ENCODE results near the gene PDE7B.

The PDE7B gene

DNA sequence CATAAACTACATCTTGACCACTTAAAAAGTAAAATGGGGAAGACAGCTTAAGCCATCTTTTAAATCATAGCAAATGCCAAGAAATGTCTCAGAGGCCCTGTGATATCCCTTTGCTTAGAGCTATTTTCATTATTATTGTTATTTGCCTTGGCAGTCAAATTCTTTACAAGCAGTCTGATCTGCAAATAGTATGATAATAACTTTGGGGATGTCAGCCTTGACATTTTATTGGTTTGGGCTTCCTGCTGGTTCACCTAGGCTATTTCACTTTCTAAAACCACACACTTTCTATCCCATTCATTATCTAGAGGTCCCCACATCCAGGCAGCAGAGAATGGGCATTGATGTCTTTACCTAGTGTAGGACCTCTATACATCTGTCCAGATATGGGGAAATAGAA, 125.1 kb downstream of the PDE7B start:
- Histone ChIP-seq H2AFZ (ENCODE audit: low read length) (no peak overlapping the region), H3K9me3 (ENCODE audit: insufficient read depth, low read depth, low read length) (no peaks in the 10 kb centered on the region), H3F3A (ENCODE audit: low read depth) (no peaks in the 10 kb centered on the region), H3K4me2 (ENCODE audit: low read depth, low read length, poor library complexity, severe bottlenecking) (no peak overlapping the region), H3K27me3 (ENCODE audit: insufficient read depth, low read length, poor library complexity, severe bottlenecking) (no peaks in the 10 kb centered on the region), H4K20me1 (ENCODE audit: insufficient read depth, low read length, poor library complexity, severe bottlenecking) (no peaks in the 10 kb centered on the region), H3K4me1 (ENCODE audit: insufficient read depth, low read length, poor library complexity, severe bottlenecking) (no peaks in the 10 kb centered on the region), H3K4me3 (ENCODE audit: low read length, poor library complexity, severe bottlenecking) (no peak overlapping the region), H3K9me2 (replicated peaks; ENCODE audit: low read depth, low read length) (no peaks in the 10 kb centered on the region; the same call in 1 of the 2 replicates), H3K36me3 (ENCODE audit: insufficient read depth, low read length) (no peaks in the 10 kb centered on the region), H3K79me2 (ENCODE audit: insufficient read depth, low read length) (no peaks in the 10 kb centered on the region), H3K9ac (ENCODE audit: low read depth, low read length, poor library complexity, severe bottlenecking) (no peak overlapping the region)
- no peak for TF ChIP-seq EZH2phosphoT487 (IDR thresholded peaks at IDR 0.05; ENCODE audit: borderline replicate concordance)
- TF ChIP-seq, protein P1, sequence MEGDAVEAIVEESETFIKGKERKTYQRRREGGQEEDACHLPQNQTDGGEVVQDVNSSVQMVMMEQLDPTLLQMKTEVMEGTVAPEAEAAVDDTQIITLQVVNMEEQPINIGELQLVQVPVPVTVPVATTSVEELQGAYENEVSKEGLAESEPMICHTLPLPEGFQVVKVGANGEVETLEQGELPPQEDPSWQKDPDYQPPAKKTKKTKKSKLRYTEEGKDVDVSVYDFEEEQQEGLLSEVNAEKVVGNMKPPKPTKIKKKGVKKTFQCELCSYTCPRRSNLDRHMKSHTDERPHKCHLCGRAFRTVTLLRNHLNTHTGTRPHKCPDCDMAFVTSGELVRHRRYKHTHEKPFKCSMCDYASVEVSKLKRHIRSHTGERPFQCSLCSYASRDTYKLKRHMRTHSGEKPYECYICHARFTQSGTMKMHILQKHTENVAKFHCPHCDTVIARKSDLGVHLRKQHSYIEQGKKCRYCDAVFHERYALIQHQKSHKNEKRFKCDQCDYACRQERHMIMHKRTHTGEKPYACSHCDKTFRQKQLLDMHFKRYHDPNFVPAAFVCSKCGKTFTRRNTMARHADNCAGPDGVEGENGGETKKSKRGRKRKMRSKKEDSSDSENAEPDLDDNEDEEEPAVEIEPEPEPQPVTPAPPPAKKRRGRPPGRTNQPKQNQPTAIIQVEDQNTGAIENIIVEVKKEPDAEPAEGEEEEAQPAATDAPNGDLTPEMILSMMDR (conservative IDR thresholded peaks at IDR 0.05; ENCODE audit: low read length) = no peak

DNA sequence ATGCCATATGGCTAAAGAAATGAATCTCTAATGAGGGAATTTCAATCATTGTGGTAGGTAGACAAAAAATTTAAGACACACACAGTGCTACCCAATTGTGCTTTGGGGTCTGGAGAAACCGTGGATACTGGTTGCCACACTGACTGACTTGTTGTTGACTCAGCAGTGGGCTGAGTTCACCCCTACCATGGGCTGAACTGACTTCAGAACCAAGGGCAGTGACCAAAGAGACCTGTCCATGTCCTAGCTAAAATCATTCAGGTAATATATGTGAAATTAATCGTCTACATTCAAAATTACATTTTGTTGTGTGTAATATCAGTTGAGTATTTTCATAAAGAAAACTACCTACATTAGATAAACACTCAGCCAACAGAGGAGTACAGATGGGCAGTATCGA, 131.6 kb downstream of the PDE7B start:
- no peaks in the 10 kb centered on the region for H3K27me3 ChIP-seq (ENCODE audit: insufficient read depth, low read length, poor library complexity, severe bottlenecking)
- H3K4me3 ChIP-seq (ENCODE audit: low read length, poor library complexity, severe bottlenecking) = no peak overlapping the region
- H3F3A ChIP-seq (ENCODE audit: low read depth) = no peaks in the 10 kb centered on the region
- no peak for TF ChIP-seq EZH2phosphoT487 (IDR thresholded peaks at IDR 0.05; ENCODE audit: borderline replicate concordance)
- TF ChIP-seq, protein P1 (conservative IDR thresholded peaks at IDR 0.05; ENCODE audit: low read length) = no peak
- no peak overlapping the region for H2AFZ ChIP-seq (ENCODE audit: low read length)
- no peak overlapping the region for H3K9ac ChIP-seq (ENCODE audit: low read depth, low read length, poor library complexity, severe bottlenecking)
- no peaks in the 10 kb centered on the region for H4K20me1 ChIP-seq (ENCODE audit: insufficient read depth, low read length, poor library complexity, severe bottlenecking)
- no peak overlapping the region for H3K4me2 ChIP-seq (ENCODE audit: low read depth, low read length, poor library complexity, severe bottlenecking)
- H3K36me3 ChIP-seq (ENCODE audit: insufficient read depth, low read length) = no peaks in the 10 kb centered on the region
- no peaks in the 10 kb centered on the region for H3K4me1 ChIP-seq (ENCODE audit: insufficient read depth, low read length, poor library complexity, severe bottlenecking)
- H3K79me2 ChIP-seq (ENCODE audit: insufficient read depth, low read length) = no peaks in the 10 kb centered on the region
- H3K9me3 ChIP-seq (ENCODE audit: insufficient read depth, low read depth, low read length) = no peaks in the 10 kb centered on the region
- H3K9me2 ChIP-seq (replicated peaks; ENCODE audit: low read depth, low read length) = no peaks in the 10 kb centered on the region

DNA sequence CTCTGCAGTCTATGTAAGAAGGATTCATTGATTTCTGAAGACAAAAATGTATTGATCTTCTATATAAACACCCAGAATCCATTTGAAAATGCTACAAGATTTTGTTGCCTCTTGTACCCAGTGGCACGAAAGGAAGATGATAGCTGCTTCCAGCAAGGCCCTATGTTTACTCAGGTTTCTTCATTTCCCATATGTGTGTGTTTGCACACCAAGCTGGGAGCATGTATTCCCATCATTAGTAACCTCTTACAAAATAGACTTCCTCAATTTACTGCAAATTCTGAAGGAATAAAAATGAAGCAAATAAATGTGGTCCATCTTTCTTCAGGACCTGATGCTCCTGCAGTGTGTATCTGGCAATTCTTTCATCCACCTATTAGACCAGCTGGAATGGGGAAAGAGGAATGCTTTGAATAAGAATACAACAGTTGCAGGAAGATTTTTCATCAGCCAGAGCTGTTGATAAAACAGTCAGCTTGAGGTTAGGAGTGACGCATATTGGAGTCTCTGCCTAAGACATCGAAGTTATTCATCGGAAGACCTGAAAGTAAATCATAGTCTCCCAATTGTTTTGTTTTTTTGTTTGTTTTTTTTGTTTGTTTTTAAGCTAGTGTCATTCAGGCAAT, 132.3 kb downstream of the PDE7B start:
- H3K79me2 ChIP-seq (ENCODE audit: insufficient read depth, low read length) = no peaks in the 10 kb centered on the region
- no peaks in the 10 kb centered on the region for H3K4me1 ChIP-seq (ENCODE audit: insufficient read depth, low read length, poor library complexity, severe bottlenecking)
- no peak overlapping the region for H3K9ac ChIP-seq (ENCODE audit: low read depth, low read length, poor library complexity, severe bottlenecking)
- no peaks in the 10 kb centered on the region for H3K9me2 ChIP-seq (replicated peaks; ENCODE audit: low read depth, low read length)
- H3F3A ChIP-seq (ENCODE audit: low read depth) = no peaks in the 10 kb centered on the region
- no peak for TF ChIP-seq EZH2phosphoT487 (IDR thresholded peaks at IDR 0.05; ENCODE audit: borderline replicate concordance)
- TF ChIP-seq, protein P1 (conservative IDR thresholded peaks at IDR 0.05; ENCODE audit: low read length) = no peak
- H3K4me3 ChIP-seq (ENCODE audit: low read length, poor library complexity, severe bottlenecking) = no peak overlapping the region
- no peaks in the 10 kb centered on the region for H3K9me3 ChIP-seq (ENCODE audit: insufficient read depth, low read depth, low read length)
- no peak overlapping the region for H3K4me2 ChIP-seq (ENCODE audit: low read depth, low read length, poor library complexity, severe bottlenecking)
- no peaks in the 10 kb centered on the region for H3K36me3 ChIP-seq (ENCODE audit: insufficient read depth, low read length)
- no peak overlapping the region for H2AFZ ChIP-seq (ENCODE audit: low read length)
- H4K20me1 ChIP-seq (ENCODE audit: insufficient read depth, low read length, poor library complexity, severe bottlenecking) = no peaks in the 10 kb centered on the region
- no peaks in the 10 kb centered on the region for H3K27me3 ChIP-seq (ENCODE audit: insufficient read depth, low read length, poor library complexity, severe bottlenecking)
